SH-SY5Y (cell line): ENCODE measurements around the gene NUP93.

Source experiments
- GATA2 ChIP-seq: IDR thresholded peaks from 2 replicates; pipeline ENCODE4 v1.6.1; 2011; ENCODE audit warnings: mild to moderate bottlenecking, low read depth, low read length
- GATA3 ChIP-seq: IDR thresholded peaks from 2 replicates; pipeline ENCODE4 v1.6.1; 2011; ENCODE audit warnings: low read depth, mild to moderate bottlenecking, low read length, moderate library complexity

DNA sequence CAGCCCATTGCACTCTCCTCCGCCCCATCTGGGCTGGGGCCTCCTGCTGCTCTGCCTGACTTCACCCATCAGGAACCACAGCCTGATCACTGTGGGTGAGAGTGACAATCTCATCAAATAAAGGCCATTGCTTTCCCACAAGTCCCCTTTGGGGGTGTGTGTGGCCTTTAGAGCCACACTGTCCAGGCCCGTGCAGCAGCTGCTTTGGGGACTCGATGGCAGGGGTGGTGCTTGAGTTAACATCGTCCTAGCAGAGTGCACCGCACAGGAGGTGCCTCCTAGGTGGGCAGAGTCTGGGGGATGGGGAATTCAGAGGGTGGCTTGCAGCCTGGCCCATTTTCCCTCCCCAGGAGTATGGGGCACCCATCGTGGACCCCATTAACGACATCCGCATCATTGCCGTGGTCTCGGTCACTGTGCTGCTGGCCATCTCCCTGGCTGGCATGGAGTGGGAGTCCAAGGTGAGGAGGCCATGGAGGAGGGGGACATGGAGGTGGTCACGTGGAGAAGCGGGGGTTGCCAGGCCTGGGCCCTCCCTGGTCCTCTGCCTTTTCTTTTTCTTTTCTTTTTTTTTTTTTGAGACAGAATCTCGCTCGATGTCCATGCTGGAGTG is 140.5 kb downstream of the NUP93 start:
- TF ChIP-seq GATA3 = no peak
- TF ChIP-seq GATA2 = no peak
